Endothelial cell of umbilical vein (primary cell): Measurements from ENCODE around the gene SSNA1. TPM values are rescaled to one million over a fixed set of nuclear protein-coding genes. Genes with fewer than 3 reads are reported as not detected.

Source experiments
- BruUV-seq: library from RNA; stranded (reverse); fragments of 400-500 nt; replicated peaks from 2 replicates; lab custom pipeline; 2021; lab: Mats Ljungman, UMichigan
- CTCF ChIA-PET: fragments of 300-600, 350-600 bp; sonication (Branson Sonifier 250); formaldehyde crosslinking; loops from one replicate; lab custom pipeline; 2021; ENCODE audit warnings: antibody characterized with exemption, inconsistent platforms; lab: Charles Lee
- POLR2A ChIA-PET: fragments of 300-600, 350-600 bp; sonication (Branson Sonifier 250); formaldehyde crosslinking; loops from one replicate; lab custom pipeline; 2021; ENCODE audit warnings: antibody characterized with exemption, inconsistent platforms; lab: Charles Lee
- DNase-seq: peaks from one replicate; pipeline ENCODE4 v3.0.0-alpha.2; 2011; ENCODE audit warnings: low read depth, low spot score
- FAIRE-seq: peaks from 2 replicates; lab custom pipeline; 2011; peaks lifted over from hg19 to GRCh38; lab: Jason Lieb, UNC
- H2AFZ ChIP-seq: 2 replicates; pipeline ENCODE4 v1.6.0; 2012; ENCODE audit warnings: low read depth, low read length, control low read depth, inconsistent platforms
- H3K27ac ChIP-seq: 2 replicates; pipeline ENCODE4 v1.5.1; 2011; ENCODE audit warnings: low read depth, mild to moderate bottlenecking, control low read depth, low read length, moderate library complexity; ENCODE audit not compliant: insufficient read depth
- H3K27me3 ChIP-seq, 2 experiments: 2 replicates each; pipeline versions ENCODE4 v1.6.0 to v1.6.1; 2011; ENCODE audit warnings: low read length in 2 of 2, mixed read lengths in 1 of 2; ENCODE audit not compliant: control insufficient read depth in 2 of 2, insufficient read depth in 2 of 2
- H3K36me3 ChIP-seq, 2 experiments: 2 replicates in 1 of 2; 3 replicates in 1 of 2; pipeline ENCODE4 v1.5.1; 2011; ENCODE audit warnings: low read length in 2 of 2, mild to moderate bottlenecking in 1 of 2, moderate library complexity in 1 of 2; ENCODE audit not compliant: control insufficient read depth in 2 of 2, insufficient read depth in 2 of 2; ENCODE audit errors: extremely low read depth in 1 of 2
- H3K4me1 ChIP-seq: 3 replicates; pipeline ENCODE4 v1.5.1; 2011; ENCODE audit warnings: mild to moderate bottlenecking, low read length; ENCODE audit not compliant: control insufficient read depth, insufficient read depth; ENCODE audit errors: extremely low read depth
- H3K4me2 ChIP-seq: 2 replicates; pipeline ENCODE4 v1.6.1; 2011; ENCODE audit warnings: low read length, control low read depth, mixed read lengths; ENCODE audit not compliant: insufficient read depth
- H3K4me3 ChIP-seq, 3 experiments: fragments of 200-600 bp in 1 of 3; sonication (generic), shearing (Covaris generic) in 1 of 3; replicated peaks in 1 of 3; 2 replicates each; pipeline ENCODE4 v1.5.1; 2011 to 2016; ENCODE audit warnings: control low read depth in 3 of 3, low read length in 3 of 3, mild to moderate bottlenecking in 2 of 3, inconsistent platforms in 1 of 3, low read depth in 1 of 3, moderate library complexity in 1 of 3; ENCODE audit not compliant: insufficient read depth in 1 of 3
- H3K79me2 ChIP-seq: 2 replicates; pipeline ENCODE4 v1.6.0; 2012; ENCODE audit warnings: low read length, inconsistent platforms; ENCODE audit not compliant: control insufficient read depth, insufficient read depth
- H3K9ac ChIP-seq: replicated peaks from 2 replicates; pipeline ENCODE3; 2011; ENCODE audit warnings: low read length, control low read depth; ENCODE audit not compliant: insufficient read depth; ENCODE audit errors: extremely low read depth
- H3K9me1 ChIP-seq: replicated peaks from 3 replicates; pipeline ENCODE4 v1.6.0; 2011; ENCODE audit warnings: mild to moderate bottlenecking, low read length; ENCODE audit not compliant: control insufficient read depth, insufficient read depth; ENCODE audit errors: extremely low read depth
- H3K9me3 ChIP-seq: replicated peaks from 2 replicates; pipeline ENCODE4 v1.5.1; 2012; ENCODE audit warnings: low read length, inconsistent platforms; ENCODE audit not compliant: control insufficient read depth, insufficient read depth
- H4K20me1 ChIP-seq: replicated peaks from 2 replicates; pipeline ENCODE3; 2011; ENCODE audit warnings: mild to moderate bottlenecking, low read length; ENCODE audit not compliant: control insufficient read depth, insufficient read depth; ENCODE audit errors: extremely low read depth
- EZH2 ChIP-seq: IDR thresholded peaks from 2 replicates; pipeline ENCODE4 v1.6.1; 2012; ENCODE audit warnings: borderline replicate concordance, low read depth, mild to moderate bottlenecking, moderate library complexity, low read length, inconsistent platforms; ENCODE audit not compliant: severe bottlenecking
- FOS ChIP-seq: IDR thresholded peaks from 2 replicates; pipeline ENCODE4 v1.6.1; 2011; ENCODE audit warnings: mild to moderate bottlenecking, low read length, moderate library complexity, borderline replicate concordance; ENCODE audit not compliant: insufficient read depth
- GATA2 ChIP-seq: IDR thresholded peaks from 2 replicates; pipeline ENCODE4 v1.7.0; 2011; ENCODE audit warnings: low read depth, mild to moderate bottlenecking, moderate library complexity, mixed read lengths, low read length; ENCODE audit not compliant: insufficient read length, insufficient read depth
- JUN ChIP-seq: IDR thresholded peaks from 2 replicates; pipeline ENCODE4 v1.6.1; 2011; ENCODE audit warnings: borderline replicate concordance, low read depth; ENCODE audit not compliant: insufficient read length, insufficient read depth
- MYC ChIP-seq: IDR thresholded peaks from one replicate; pipeline ENCODE4 v1.6.1; 2011; ENCODE audit warnings: mild to moderate bottlenecking, low read depth, low read length
- POLR2A ChIP-seq: IDR thresholded peaks from 2 replicates; pipeline ENCODE4 v1.6.1; 2012; ENCODE audit warnings: low read depth, mild to moderate bottlenecking, control low read depth, low read length
- POLR2AphosphoS5 ChIP-seq: IDR thresholded peaks from 2 replicates; pipeline ENCODE4 v1.6.1; 2012; ENCODE audit warnings: low read depth, mild to moderate bottlenecking, control low read depth, low read length, moderate library complexity; ENCODE audit not compliant: insufficient read depth
- dilution Hi-C: fragments of 300-500 bp; cut with MboI; formaldehyde crosslinking; loops from one replicate; pipeline ENCODE4 v1.15.0; 2019; ENCODE audit warnings: low sequenced_read_pairs; ENCODE audit not compliant: extremely low pct_ligation_motif_present
- intact Hi-C: fragments of 100-400 bp; cut with micrococcal nuclease; formaldehyde crosslinking; loops from one replicate; pipeline ENCODE4 v1.10.0; 2022
- polyA plus RNA-seq, 4 experiments: library from polyadenylated mRNA; depleted of rRNA in 3 of 4; stranded (reverse) in 3 of 4; unstranded in 1 of 4; fragments of >200 nt; gene quantifications; 2 replicates each; pipeline versions ENCODE4 v1.2.1 to v1.2.3, GENCODE V29; 2011 to 2012; ENCODE audit warnings: missing spikeins in 1 of 4
- total RNA-seq: library from RNA; stranded (reverse); gene quantifications from 2 replicates; pipeline ENCODE4 v1.2.3, GENCODE V29; 2021
- TF ChIP-seq, protein P1 (sequence below): IDR thresholded peaks from 2 replicates; pipeline ENCODE4 v1.6.1; 2011; ENCODE audit not compliant: insufficient read depth, insufficient read length
- TF ChIP-seq, protein P2 (sequence below), 2 donors: IDR thresholded peaks; 1 replicate in 1 of 2; 2 replicates in 1 of 2; pipeline ENCODE4 v1.5.1; 2011; ENCODE audit warnings: low read length in 2 of 2, mild to moderate bottlenecking in 2 of 2, moderate library complexity in 2 of 2, control low read depth in 1 of 2, inconsistent platforms in 1 of 2, low read depth in 1 of 2; ENCODE audit not compliant: insufficient read depth in 1 of 2; ENCODE audit errors: extremely low read depth in 1 of 2

The SSNA1 gene
- total and polyA plus RNA-seq, 2 donors (not counting 3 experiments of a cell fraction or from before 2014, with no cell fraction given): 89.0 to 146 TPM

DNA sequence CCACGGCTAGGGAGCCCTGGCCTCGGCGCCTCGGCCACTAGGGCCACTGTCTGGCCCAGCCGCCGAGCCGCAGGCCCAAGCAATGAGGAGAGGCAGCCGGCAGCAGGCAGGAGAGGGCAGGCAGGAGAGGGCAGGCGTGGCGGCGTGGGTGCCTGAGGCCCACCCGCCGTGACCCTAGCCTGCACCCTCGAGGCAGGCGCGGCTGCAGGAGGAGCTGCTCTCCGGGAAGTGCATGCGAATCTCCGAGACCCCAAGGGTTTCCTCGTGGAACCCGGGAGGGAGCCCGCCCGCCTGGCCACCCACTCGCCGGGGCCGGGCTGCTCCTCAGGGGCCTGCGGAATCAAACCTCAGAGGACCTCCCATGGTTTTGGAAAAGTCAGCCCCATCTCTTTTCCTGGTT, 40.2 kb upstream of the SSNA1 start:
- Histone ChIP-seq H3K79me2 (no peaks in the 10 kb centered on the region), H3K9ac (no peak overlapping the region), H4K20me1 (no peaks in the 10 kb centered on the region), H3K27ac (no peak overlapping the region), H3K4me1 (no peaks in the 10 kb centered on the region), H2AFZ (no peak overlapping the region), H3K4me2 (no peak overlapping the region), H3K27me3 (no peaks in the 10 kb centered on the region), H3K9me1 (no peaks in the 10 kb centered on the region), H3K4me3 (no peak overlapping the region), H3K9me3 (no peaks in the 10 kb centered on the region), H3K36me3 (no peaks in the 10 kb centered on the region)
- CTCF ChIA-PET: no interaction called here
- FAIRE-seq (no peak), DNase-seq (no peak)
- no TSS peak for BruUV-seq
- TF ChIP-seq, protein P1, sequence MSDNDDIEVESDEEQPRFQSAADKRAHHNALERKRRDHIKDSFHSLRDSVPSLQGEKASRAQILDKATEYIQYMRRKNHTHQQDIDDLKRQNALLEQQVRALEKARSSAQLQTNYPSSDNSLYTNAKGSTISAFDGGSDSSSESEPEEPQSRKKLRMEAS: no peak
- TF ChIP-seq POLR2AphosphoS5 (no peak), MYC (no peak), FOS (no peak), JUN (no peak), EZH2 (no peak), POLR2A (no peak), GATA2 (no peak)
- TF ChIP-seq, protein P2, sequence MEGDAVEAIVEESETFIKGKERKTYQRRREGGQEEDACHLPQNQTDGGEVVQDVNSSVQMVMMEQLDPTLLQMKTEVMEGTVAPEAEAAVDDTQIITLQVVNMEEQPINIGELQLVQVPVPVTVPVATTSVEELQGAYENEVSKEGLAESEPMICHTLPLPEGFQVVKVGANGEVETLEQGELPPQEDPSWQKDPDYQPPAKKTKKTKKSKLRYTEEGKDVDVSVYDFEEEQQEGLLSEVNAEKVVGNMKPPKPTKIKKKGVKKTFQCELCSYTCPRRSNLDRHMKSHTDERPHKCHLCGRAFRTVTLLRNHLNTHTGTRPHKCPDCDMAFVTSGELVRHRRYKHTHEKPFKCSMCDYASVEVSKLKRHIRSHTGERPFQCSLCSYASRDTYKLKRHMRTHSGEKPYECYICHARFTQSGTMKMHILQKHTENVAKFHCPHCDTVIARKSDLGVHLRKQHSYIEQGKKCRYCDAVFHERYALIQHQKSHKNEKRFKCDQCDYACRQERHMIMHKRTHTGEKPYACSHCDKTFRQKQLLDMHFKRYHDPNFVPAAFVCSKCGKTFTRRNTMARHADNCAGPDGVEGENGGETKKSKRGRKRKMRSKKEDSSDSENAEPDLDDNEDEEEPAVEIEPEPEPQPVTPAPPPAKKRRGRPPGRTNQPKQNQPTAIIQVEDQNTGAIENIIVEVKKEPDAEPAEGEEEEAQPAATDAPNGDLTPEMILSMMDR (IDR thresholded peaks at IDR 0.05; ENCODE audit: extremely low read depth in 1 of 2, insufficient read depth in 1 of 2, low read depth in 1 of 2, low read length in 2 of 2): no peak
- dilution Hi-C loops (no loop called here), intact Hi-C loops (no loop called here)
- POLR2A ChIA-PET: no interaction called here
